Measurements from ENCODE around the gene SNX20.

SNX20 gene

GRCh38 chr16:50645563-50646220 lies 35.4 kb downstream of the SNX20 start:
- no peak for TF ChIP-seq BACH2 (CRISPR knock-in tag; IDR thresholded peaks at IDR 0.05; ENCODE audit: borderline replicate concordance)
- TF ChIP-seq PATZ1 (CRISPR knock-in tag; IDR thresholded peaks at IDR 0.05; ENCODE audit: borderline replicate concordance) = no peak
- TF ChIP-seq ESRRG (CRISPR knock-in tag; IDR thresholded peaks at IDR 0.05) = no peak
- TF ChIP-seq OSR1 (CRISPR knock-in tag; IDR thresholded peaks at IDR 0.05) = no peak
- no peak for TF ChIP-seq TSHZ2 (CRISPR knock-in tag; IDR thresholded peaks at IDR 0.05)
- TF ChIP-seq PPARA (CRISPR knock-in tag; IDR thresholded peaks at IDR 0.05; ENCODE audit: borderline replicate concordance) = no peak
- no peak for TF ChIP-seq RARB (CRISPR knock-in tag; IDR thresholded peaks at IDR 0.05)
- no peak for TF ChIP-seq ZNF70 (CRISPR knock-in tag; IDR thresholded peaks at IDR 0.05)
- no peak for TF ChIP-seq POU6F1 (CRISPR knock-in tag; IDR thresholded peaks at IDR 0.05; ENCODE audit: borderline replicate concordance, low read depth)
- no peak for TF ChIP-seq GLIS3 (CRISPR knock-in tag; IDR thresholded peaks at IDR 0.05)
- no peak for TF ChIP-seq CSDC2 (CRISPR knock-in tag; IDR thresholded peaks at IDR 0.05)
- no peak for TF ChIP-seq CSRNP3 (CRISPR knock-in tag; IDR thresholded peaks at IDR 0.05)
- no peak for TF ChIP-seq ZFP30 (CRISPR knock-in tag; IDR thresholded peaks at IDR 0.05)

GRCh38 chr16:50644729-50645128 lies 36.4 kb downstream of the SNX20 start:
- no peak for TF ChIP-seq ZFP30 (CRISPR knock-in tag; IDR thresholded peaks at IDR 0.05)
- TF ChIP-seq PPARA (CRISPR knock-in tag; IDR thresholded peaks at IDR 0.05; ENCODE audit: borderline replicate concordance) = no peak
- no peak for TF ChIP-seq ZC3H10 (CRISPR knock-in tag; IDR thresholded peaks at IDR 0.05)
- no peak for TF ChIP-seq POU6F1 (CRISPR knock-in tag; IDR thresholded peaks at IDR 0.05; ENCODE audit: borderline replicate concordance, low read depth)
- TF ChIP-seq CSRNP3 (CRISPR knock-in tag; IDR thresholded peaks at IDR 0.05) = no peak
- TF ChIP-seq GLIS3 (CRISPR knock-in tag; IDR thresholded peaks at IDR 0.05) = no peak
- no peak for TF ChIP-seq TCF4 (CRISPR knock-in tag; IDR thresholded peaks at IDR 0.05; ENCODE audit: borderline replicate concordance)
- no peak for TF ChIP-seq PATZ1 (CRISPR knock-in tag; IDR thresholded peaks at IDR 0.05; ENCODE audit: borderline replicate concordance)
- TF ChIP-seq ZNF565 (CRISPR knock-in tag; conservative IDR thresholded peaks at IDR 0.05; ENCODE audit: low read depth) = no peak
- TF ChIP-seq ZNF70 (CRISPR knock-in tag; IDR thresholded peaks at IDR 0.05) = no peak
- TF ChIP-seq CSDC2 (CRISPR knock-in tag; IDR thresholded peaks at IDR 0.05) = no peak
- no peak for TF ChIP-seq ARNTL (CRISPR knock-in tag; IDR thresholded peaks at IDR 0.05; ENCODE audit: borderline replicate concordance, low read depth)
- no peak for TF ChIP-seq RARB (CRISPR knock-in tag; IDR thresholded peaks at IDR 0.05)
- no peak for TF ChIP-seq ESRRG (CRISPR knock-in tag; IDR thresholded peaks at IDR 0.05)
- no peak for TF ChIP-seq OSR1 (CRISPR knock-in tag; IDR thresholded peaks at IDR 0.05)
- no peak for TF ChIP-seq TSHZ2 (CRISPR knock-in tag; IDR thresholded peaks at IDR 0.05)
- TF ChIP-seq ISL1 (CRISPR knock-in tag; IDR thresholded peaks at IDR 0.05) = no peak
- TF ChIP-seq ZFP3 (CRISPR knock-in tag; IDR thresholded peaks at IDR 0.05) = no peak
- no peak for TF ChIP-seq ZNF8 (CRISPR knock-in tag; IDR thresholded peaks at IDR 0.05)
- TF ChIP-seq TOX (CRISPR knock-in tag; IDR thresholded peaks at IDR 0.05; ENCODE audit: borderline replicate concordance) = no peak
- ATAC-seq = no peak

More at GRCh38 chr16:50645563-50646220, 35.4 kb downstream of the SNX20 start:
- no peak for ATAC-seq

Data from SK-N-SH treated with all-trans-retinoic acid at 6 μM for 48 hours (cell line).